ENCODE data around the gene DCLK1. TPM values are rescaled to one million over a fixed set of nuclear protein-coding genes. Genes with fewer than 3 reads are reported as not detected.
"Not testable (repeated sequence)": the region's sequence is repeated elsewhere in the genome, so short reads cannot be mapped to it uniquely, and the experiment has no call there.

DCLK1 gene
- total RNA-seq, 1 experiment from 2014 or later, result not detected

- H3K36me3 Mint-ChIP-seq (ENCODE audit: insufficient read depth, unreplicated experiment), result no peaks in the 10 kb centered on the region
- no peaks in the 10 kb centered on the region for H3K9me3 Mint-ChIP-seq (ENCODE audit: unreplicated experiment)
- H3K27me3 Mint-ChIP-seq (ENCODE audit: insufficient read depth, unreplicated experiment), result peaks cover 16% of the 10 kb centered on the region
- no peak overlapping the region for H3K4me3 ChIP-seq (ENCODE audit: low read depth, low read length)
- no peak overlapping the region for H3K4me3 Mint-ChIP-seq (ENCODE audit: unreplicated experiment)
- no peaks in the 10 kb centered on the region for H3K27me3 ChIP-seq (replicated peaks; ENCODE audit: control insufficient read depth, insufficient read depth, low read length)
- intact Hi-C loops (cut with micrococcal nuclease; ENCODE audit: unreplicated experiment), result no loop called here
- TF ChIP-seq CTCF (IDR thresholded peaks at IDR 0.05; ENCODE audit: insufficient read depth in 1 of 2, low read depth in 1 of 2, low read length in 1 of 2, severe bottlenecking in 1 of 2, unreplicated experiment in 1 of 2), result no peak
- H3K27ac Mint-ChIP-seq (ENCODE audit: unreplicated experiment), result no peak overlapping the region
- no peaks in the 10 kb centered on the region for H3K4me1 Mint-ChIP-seq (ENCODE audit: low read depth, unreplicated experiment)
- no peaks in the 10 kb centered on the region for H3K9me3 ChIP-seq
- no peaks in the 10 kb centered on the region for H3K4me1 ChIP-seq
- no peaks in the 10 kb centered on the region for H3K36me3 ChIP-seq (ENCODE audit: control insufficient read depth, insufficient read depth, low read length)
- CTCF ChIA-PET, result no interaction called here
- DNase-seq, result no peak
- no TSS peak for BruUV-seq (replicated peaks)
- POLR2A ChIA-PET, result no interaction called here
Observed at GRCh38 chr13:36074659-36075058, 56.5 kb downstream of the DCLK1 start.

DNA sequence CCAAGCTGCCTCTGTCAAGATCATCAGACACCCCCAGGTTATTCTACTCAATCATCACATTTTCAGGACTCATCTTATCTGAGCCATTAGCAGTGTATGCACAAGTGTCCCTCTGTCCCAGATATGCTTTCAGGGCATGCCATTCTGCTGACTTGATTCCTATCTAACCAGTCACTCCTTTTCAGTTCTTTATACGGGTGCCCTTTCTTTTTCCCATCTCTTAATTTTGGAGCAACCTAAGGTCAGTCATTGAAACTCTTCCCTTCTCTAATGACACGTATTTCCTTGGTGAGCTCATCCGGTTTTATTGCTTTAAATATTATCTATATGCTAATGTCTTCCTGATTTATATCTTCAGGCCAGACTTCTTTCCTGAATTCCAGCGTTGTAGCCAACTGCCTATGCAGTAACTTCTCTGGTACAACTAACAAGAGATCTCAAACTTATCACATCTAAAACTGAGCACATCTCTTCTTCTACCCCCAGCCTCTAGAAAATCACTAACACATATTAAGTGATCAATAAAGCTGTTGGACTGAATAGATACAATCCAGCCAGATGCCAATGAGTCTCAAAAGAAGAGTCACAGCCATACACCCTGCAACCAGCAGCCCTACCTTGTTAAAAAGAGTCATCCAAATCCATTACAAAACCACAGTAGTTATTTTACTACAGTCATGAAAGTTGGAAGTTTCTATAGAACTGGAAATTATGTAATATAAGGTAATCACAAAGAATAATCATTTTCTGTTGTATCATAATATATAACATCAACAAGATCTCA lies 58.8 kb downstream of the DCLK1 start:
- POLR2A ChIA-PET, result no interaction called here

DNA sequence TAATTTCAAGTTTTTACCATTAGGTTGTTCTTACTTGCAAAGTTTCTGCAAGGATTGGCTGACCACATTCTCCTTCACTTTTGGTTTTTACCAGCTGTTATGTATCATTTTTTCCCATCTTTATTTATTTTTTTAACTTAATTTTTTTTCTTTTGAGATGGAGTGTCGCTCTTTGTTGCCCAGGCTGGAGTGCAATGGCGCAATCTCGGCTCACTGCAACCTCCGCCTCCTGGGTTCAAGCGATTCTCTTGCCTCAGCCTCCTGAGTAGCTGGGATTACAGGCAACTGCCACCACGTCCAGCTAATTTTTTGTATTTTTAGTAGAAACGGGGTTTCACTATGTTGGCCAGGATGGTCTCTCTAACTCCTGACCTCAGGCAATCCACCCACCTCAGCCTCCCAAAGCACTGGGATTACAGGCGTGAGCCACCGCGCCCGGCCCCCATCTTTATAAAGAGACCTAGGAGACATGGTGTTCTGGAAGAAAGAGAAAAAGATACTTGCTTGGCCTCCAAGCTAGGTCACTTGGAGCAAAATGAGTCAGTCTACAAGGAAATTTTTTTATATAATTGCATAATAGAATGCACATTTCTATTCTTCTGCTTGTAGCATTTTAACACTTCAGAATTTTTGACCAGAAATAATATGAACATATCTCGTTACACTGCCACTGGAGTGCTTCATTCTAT lies 60.5 kb downstream of the DCLK1 start:
- H3K27me3 ChIP-seq (replicated peaks; ENCODE audit: control insufficient read depth, insufficient read depth, low read length); BruUV-seq (replicated peaks); H3K4me3 Mint-ChIP-seq (ENCODE audit: unreplicated experiment); POLR2A ChIA-PET; H3K27ac Mint-ChIP-seq (ENCODE audit: unreplicated experiment); intact Hi-C loops (cut with micrococcal nuclease; ENCODE audit: unreplicated experiment); H3K4me1 Mint-ChIP-seq (ENCODE audit: low read depth, unreplicated experiment); CTCF ChIA-PET; DNase-seq; H3K36me3 ChIP-seq (ENCODE audit: control insufficient read depth, insufficient read depth, low read length); H3K27me3 Mint-ChIP-seq (ENCODE audit: insufficient read depth, unreplicated experiment); H3K9me3 Mint-ChIP-seq (ENCODE audit: unreplicated experiment); H3K4me1 ChIP-seq; H3K4me3 ChIP-seq (ENCODE audit: low read depth, low read length); H3K36me3 Mint-ChIP-seq (ENCODE audit: insufficient read depth, unreplicated experiment); H3K9me3 ChIP-seq: not testable (repeated sequence)

More for the DNA sequence above, 58.8 kb downstream of the DCLK1 start:
- Mint-ChIP-seq H3K9me3 (ENCODE audit: unreplicated experiment) (no peaks in the 10 kb centered on the region), H3K27ac (ENCODE audit: unreplicated experiment) (no peak overlapping the region), H3K4me1 (ENCODE audit: low read depth, unreplicated experiment) (no peaks in the 10 kb centered on the region), H3K36me3 (ENCODE audit: insufficient read depth, unreplicated experiment) (no peaks in the 10 kb centered on the region), H3K4me3 (ENCODE audit: unreplicated experiment) (no peak overlapping the region), H3K27me3 (ENCODE audit: insufficient read depth, unreplicated experiment) (peaks cover 9% of the 10 kb centered on the region)
- no peaks in the 10 kb centered on the region for H3K4me1 ChIP-seq
- H3K27me3 ChIP-seq (replicated peaks; ENCODE audit: control insufficient read depth, insufficient read depth, low read length), result no peaks in the 10 kb centered on the region
- no peak overlapping the region for H3K4me3 ChIP-seq (ENCODE audit: low read depth, low read length)
- no peaks in the 10 kb centered on the region for H3K9me3 ChIP-seq
- intact Hi-C loops (cut with micrococcal nuclease; ENCODE audit: unreplicated experiment), result no loop called here
- no peak for DNase-seq
- TF ChIP-seq CTCF (IDR thresholded peaks at IDR 0.05; ENCODE audit: insufficient read depth in 1 of 2, low read depth in 1 of 2, low read length in 1 of 2, severe bottlenecking in 1 of 2, unreplicated experiment in 1 of 2), result no peak
- no TSS peak for BruUV-seq (replicated peaks)
- CTCF ChIA-PET, result no interaction called here
- no peaks in the 10 kb centered on the region for H3K36me3 ChIP-seq (ENCODE audit: control insufficient read depth, insufficient read depth, low read length)
